IMR-90 (cell line): ENCODE measurements around the gene IQSEC1. TPM values are rescaled to one million over a fixed set of nuclear protein-coding genes. Genes with fewer than 3 reads are reported as not detected.

Experiments
- ATAC-seq: fragments of 200-7000 bp; cut with Tn5 transposase; 2 replicates; pipeline ENCODE4 v1.9.1; 2020; ENCODE audit warnings: low read depth, mild to moderate bottlenecking, moderate library complexity
- BruUV-seq: library from RNA; stranded (reverse); fragments of 400-500 nt; replicated peaks from 2 replicates; lab custom pipeline; 2021; lab: Mats Ljungman, UMichigan
- CTCF ChIA-PET: fragments of 300-600 bp; formaldehyde crosslinking; extraction: SDS; loops from one replicate; lab custom pipeline; 2021; ENCODE audit warnings: antibody characterized with exemption; lab: Yijun Ruan, JAX
- POLR2A ChIA-PET: fragments of 300-600 bp; sonication (Branson Sonifier 250); formaldehyde crosslinking; loops from one replicate; lab custom pipeline; 2022; ENCODE audit warnings: antibody characterized with exemption; ENCODE audit not compliant: unreplicated experiment; lab: Charles Lee
- DNase-seq: peaks from one replicate; pipeline ENCODE4 v3.0.0; 2013
- H2AFZ ChIP-seq: replicated peaks from 2 replicates; pipeline ENCODE3; 2013; ENCODE audit warnings: low read length, mild to moderate bottlenecking; ENCODE audit not compliant: poor library complexity
- H2AK5ac ChIP-seq: 2 replicates; pipeline ENCODE4 v1.6.1; 2013; ENCODE audit warnings: low read depth, low read length, inconsistent platforms
- H2AK9ac ChIP-seq: replicated peaks from 2 replicates; pipeline ENCODE3; 2013; ENCODE audit warnings: mild to moderate bottlenecking, low read depth, low read length, moderate library complexity; ENCODE audit not compliant: poor library complexity
- H2BK120ac ChIP-seq: 2 replicates; pipeline ENCODE4 v1.6.1; 2013; ENCODE audit warnings: low read depth, low read length, inconsistent platforms
- H2BK15ac ChIP-seq: 3 replicates; pipeline ENCODE4 v1.6.1; 2013; ENCODE audit warnings: low read depth, low read length, inconsistent platforms
- H2BK20ac ChIP-seq: 2 replicates; pipeline ENCODE4 v1.6.1; 2013; ENCODE audit warnings: low read depth, mild to moderate bottlenecking, inconsistent platforms, low read length, moderate library complexity
- H2BK5ac ChIP-seq: 2 replicates; pipeline ENCODE4 v1.6.1; 2013; ENCODE audit warnings: mild to moderate bottlenecking, low read depth, low read length, inconsistent platforms; ENCODE audit not compliant: poor library complexity, severe bottlenecking
- H3K14ac ChIP-seq: replicated peaks from 2 replicates; pipeline ENCODE4 v1.6.1; 2013; ENCODE audit warnings: low read depth, low read length, inconsistent platforms
- H3K18ac ChIP-seq: 2 replicates; pipeline ENCODE4 v1.6.1; 2013; ENCODE audit warnings: low read depth, low read length, control low read depth
- H3K23ac ChIP-seq: 2 replicates; pipeline ENCODE4 v1.6.1; 2013; ENCODE audit warnings: low read depth, low read length, inconsistent platforms
- H3K27ac ChIP-seq: 2 replicates; pipeline ENCODE4 v1.5.1; 2013; ENCODE audit warnings: mild to moderate bottlenecking, control low read depth, low read length; ENCODE audit not compliant: insufficient read depth
- H3K27me3 ChIP-seq: 2 replicates; pipeline ENCODE4 v1.6.1; 2013; ENCODE audit warnings: low read length; ENCODE audit not compliant: control insufficient read depth, insufficient read depth
- H3K36me3 ChIP-seq: 2 replicates; pipeline ENCODE4 v1.6.1; 2013; ENCODE audit warnings: low read length, mixed read lengths; ENCODE audit not compliant: control insufficient read depth, insufficient read depth
- H3K4ac ChIP-seq: 2 replicates; pipeline ENCODE4 v1.6.1; 2013; ENCODE audit warnings: low read depth, low read length, inconsistent platforms
- H3K4me1 ChIP-seq: 2 replicates; pipeline ENCODE4 v1.6.1; 2013; ENCODE audit warnings: low read length, mixed read lengths; ENCODE audit not compliant: control insufficient read depth, insufficient read depth
- H3K4me2 ChIP-seq: 2 replicates; pipeline ENCODE4 v1.6.1; 2013; ENCODE audit warnings: low read depth, mild to moderate bottlenecking, control low read depth, low read length, moderate library complexity
- H3K4me3 ChIP-seq: 2 replicates; pipeline ENCODE4 v1.5.1; 2013; ENCODE audit warnings: low read depth, mild to moderate bottlenecking, control low read depth, low read length, moderate library complexity; ENCODE audit not compliant: insufficient read depth
- H3K56ac ChIP-seq: 2 replicates; pipeline ENCODE4 v1.6.1; 2013; ENCODE audit warnings: low read length, inconsistent platforms; ENCODE audit not compliant: insufficient read depth; ENCODE audit errors: extremely low read depth
- H3K79me1 ChIP-seq, 2 experiments: 2 replicates each; pipeline ENCODE4 v1.6.1; 2013; ENCODE audit warnings: low read length in 2 of 2, inconsistent platforms in 1 of 2, low read depth in 1 of 2
- H3K9ac ChIP-seq: 2 replicates; pipeline ENCODE4 v1.6.1; 2013; ENCODE audit warnings: low read depth, low read length, control low read depth
- H3K9me1 ChIP-seq: 2 replicates; pipeline ENCODE4 v1.6.1; 2013; ENCODE audit warnings: low read length, inconsistent platforms; ENCODE audit not compliant: insufficient read depth
- H3K9me3 ChIP-seq: 2 replicates; pipeline ENCODE4 v1.6.1; 2013; ENCODE audit warnings: low read length; ENCODE audit not compliant: control insufficient read depth, insufficient read depth
- H4K20me1 ChIP-seq: 2 replicates; pipeline ENCODE4 v1.6.1; 2013; ENCODE audit warnings: low read length, inconsistent platforms; ENCODE audit not compliant: insufficient read depth
- H4K5ac ChIP-seq: 2 replicates; pipeline ENCODE4 v1.6.1; 2013; ENCODE audit warnings: mild to moderate bottlenecking, low read depth, low read length, control low read depth
- H4K8ac ChIP-seq, 2 experiments: 2 replicates each; pipeline ENCODE4 v1.6.1; 2013; ENCODE audit warnings: low read depth in 2 of 2, low read length in 2 of 2, control low read depth in 1 of 2, inconsistent platforms in 1 of 2
- H4K91ac ChIP-seq: 2 replicates; pipeline ENCODE4 v1.6.1; 2013; ENCODE audit warnings: low read depth, low read length, inconsistent platforms; ENCODE audit not compliant: insufficient read depth
- BHLHE40 ChIP-seq: fragments of 150-350 bp; IDR thresholded peaks from 2 replicates; pipeline ENCODE4 v1.6.1; 2016; ENCODE audit warnings: mild to moderate bottlenecking, low read depth, low read length
- CEBPB ChIP-seq: IDR thresholded peaks from 2 replicates; pipeline ENCODE4 v1.6.1; 2012; ENCODE audit warnings: low read depth, low read length, improper control_type of control experiment
- MAFK ChIP-seq: IDR thresholded peaks from 2 replicates; pipeline ENCODE4 v1.6.1; 2012; ENCODE audit warnings: low read depth, low read length, improper control_type of control experiment
- MAZ ChIP-seq: IDR thresholded peaks from 2 replicates; pipeline ENCODE4 v1.6.1; 2012; ENCODE audit warnings: low read depth, mild to moderate bottlenecking, low read length, improper control_type of control experiment, moderate library complexity, borderline replicate concordance
- RAD21 ChIP-seq: IDR thresholded peaks from 2 replicates; pipeline ENCODE4 v1.6.1; 2012; ENCODE audit warnings: low read length, improper control_type of control experiment
- RCOR1 ChIP-seq: IDR thresholded peaks from 2 replicates; pipeline ENCODE4 v1.6.1; 2012; ENCODE audit warnings: mild to moderate bottlenecking, low read length, improper control_type of control experiment; ENCODE audit not compliant: insufficient replicate concordance
- SMC3 ChIP-seq: fragments of 150-350 bp; IDR thresholded peaks from 2 replicates; pipeline ENCODE4 v1.6.1; 2016; ENCODE audit warnings: low read depth, mild to moderate bottlenecking, antibody characterized with exemption, low read length, moderate library complexity
- WGBS, 2 experiments: methylation state at CpG; one replicate each; pipeline versions ENCODE4 v1.1.5 to v1.1.7; 2013; ENCODE audit warnings: missing lambda C conversion rate in 2 of 2; ENCODE audit not compliant: insufficient read length in 1 of 2; ENCODE audit errors: extremely low coverage in 2 of 2; 5-methylcytosine and 5-hydroxymethylcytosine counted together
- dilution Hi-C: fragments of 300-500 bp; cut with HindIII; formaldehyde crosslinking; loops from one replicate; pipeline ENCODE4 v1.14.3; 2018; ENCODE audit warnings: low sequenced_read_pairs; ENCODE audit not compliant: unreplicated experiment
- in situ Hi-C: fragments of 300-500 bp; cut with MboI; formaldehyde crosslinking; loops from 3 replicates; pipeline ENCODE4 v1.14.3; 2019; ENCODE audit warnings: low sequenced_read_pairs, inconsistent platforms, mixed read lengths
- intact Hi-C: fragments of 100-400 bp; cut with micrococcal nuclease; formaldehyde crosslinking; loops from 2 replicates; pipeline ENCODE4 v1.10.0; 2022
- polyA plus RNA-seq, 3 experiments: library from polyadenylated mRNA; depleted of rRNA; stranded (reverse); fragments of >200 nt; gene quantifications; 2 replicates each; pipeline ENCODE4 v1.2.3, GENCODE V29; 2012; ENCODE audit warnings: low replicate concordance in 1 of 3
- total RNA-seq: library from RNA; depleted of rRNA; stranded (reverse); fragments of >200 nt; gene quantifications from 2 replicates; pipeline ENCODE4 v1.2.3, GENCODE V29; 2012
- TF ChIP-seq, protein P1 (sequence below): conservative IDR thresholded peaks from 2 replicates; pipeline ENCODE4 v1.5.1; 2012; ENCODE audit warnings: mild to moderate bottlenecking, low read depth, low read length, improper control_type of control experiment

IQSEC1 gene
- total and polyA plus RNA-seq, 2 of the 4 experiments (the other 2 are of a cell fraction): 5.9 to 11.9 TPM

DNA sequence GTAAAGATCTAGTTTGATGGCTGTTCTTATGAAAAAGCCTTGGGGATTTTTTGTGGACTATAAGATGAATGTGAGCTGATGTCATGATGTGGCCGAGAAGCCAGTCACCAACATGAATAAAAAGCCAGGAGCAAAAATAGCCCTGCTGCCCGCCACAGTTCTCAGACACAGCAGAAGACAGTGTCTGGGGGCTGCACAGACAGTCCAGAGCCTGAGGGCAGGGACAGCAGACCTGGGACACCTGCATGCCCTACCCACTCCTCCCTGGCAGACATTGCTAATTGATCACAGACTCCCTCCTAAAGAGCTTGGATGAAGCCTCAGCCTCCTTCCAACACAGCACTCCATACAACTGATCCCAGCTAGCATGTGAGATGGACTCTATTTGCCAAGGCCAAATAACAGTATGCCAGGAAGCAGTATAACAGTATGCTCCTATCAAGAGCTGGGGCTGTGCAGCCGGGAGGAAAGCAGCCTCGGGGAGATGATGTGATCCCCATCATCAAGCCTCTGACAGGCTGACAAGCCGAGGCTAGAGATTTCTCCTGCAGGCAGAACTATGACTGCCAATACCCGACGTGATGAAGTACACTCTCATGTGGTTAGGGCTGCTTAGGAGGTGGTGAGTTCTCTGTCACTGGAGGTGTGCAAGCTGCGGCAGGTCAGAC, 126.4 kb downstream of the IQSEC1 start:
- TF ChIP-seq MAZ: no peak
- TF ChIP-seq RAD21: no peak
- TF ChIP-seq, protein P1, sequence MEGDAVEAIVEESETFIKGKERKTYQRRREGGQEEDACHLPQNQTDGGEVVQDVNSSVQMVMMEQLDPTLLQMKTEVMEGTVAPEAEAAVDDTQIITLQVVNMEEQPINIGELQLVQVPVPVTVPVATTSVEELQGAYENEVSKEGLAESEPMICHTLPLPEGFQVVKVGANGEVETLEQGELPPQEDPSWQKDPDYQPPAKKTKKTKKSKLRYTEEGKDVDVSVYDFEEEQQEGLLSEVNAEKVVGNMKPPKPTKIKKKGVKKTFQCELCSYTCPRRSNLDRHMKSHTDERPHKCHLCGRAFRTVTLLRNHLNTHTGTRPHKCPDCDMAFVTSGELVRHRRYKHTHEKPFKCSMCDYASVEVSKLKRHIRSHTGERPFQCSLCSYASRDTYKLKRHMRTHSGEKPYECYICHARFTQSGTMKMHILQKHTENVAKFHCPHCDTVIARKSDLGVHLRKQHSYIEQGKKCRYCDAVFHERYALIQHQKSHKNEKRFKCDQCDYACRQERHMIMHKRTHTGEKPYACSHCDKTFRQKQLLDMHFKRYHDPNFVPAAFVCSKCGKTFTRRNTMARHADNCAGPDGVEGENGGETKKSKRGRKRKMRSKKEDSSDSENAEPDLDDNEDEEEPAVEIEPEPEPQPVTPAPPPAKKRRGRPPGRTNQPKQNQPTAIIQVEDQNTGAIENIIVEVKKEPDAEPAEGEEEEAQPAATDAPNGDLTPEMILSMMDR: no peak
- TF ChIP-seq RCOR1: no peak
- TF ChIP-seq BHLHE40: no peak
- no peak for TF ChIP-seq SMC3
- TF ChIP-seq CEBPB: no peak
- no peak for TF ChIP-seq MAFK
- in situ Hi-C loops: no loop called here
- no peak for DNase-seq
- H3K4ac ChIP-seq: no peak overlapping the region
- POLR2A ChIA-PET: no interaction called here
- no peak overlapping the region for H3K14ac ChIP-seq
- peak overlapping the region; percentile 34 for H2AFZ ChIP-seq
- H2BK5ac ChIP-seq: no peak overlapping the region
- H4K5ac ChIP-seq: no peak overlapping the region
- ATAC-seq: no peak
- dilution Hi-C loops: no loop called here
- intact Hi-C loops: no loop called here
- H3K27ac ChIP-seq: no peak overlapping the region
- peaks cover 21% of the 10 kb centered on the region for H3K4me1 ChIP-seq
- peaks cover 23% of the 10 kb centered on the region for H3K9me1 ChIP-seq
- 61% methylated on average over 3 of the region's 8 CpGs; no CpG with 5 or more reads in 1 of the 2 experiments for WGBS, 2 experiments
- peak overlapping the region; percentile 9 for H2AK9ac ChIP-seq
- no peak overlapping the region for H2BK20ac ChIP-seq
- peaks cover 23 to 64% of the 10 kb centered on the region in 2 experiments; a peak in 3 of 4 replicates for H3K79me1 ChIP-seq
- no peak overlapping the region for H3K56ac ChIP-seq
- H3K18ac ChIP-seq: no peak overlapping the region
- BruUV-seq: no TSS peak
- CTCF ChIA-PET: interaction anchor here (1.4 kb wide), 1 partner anchor 51 kb away, joined by 3 read pairs; no protein-coding TSS in a partner anchor
- H3K23ac ChIP-seq: peak overlapping the region; percentile 53
- H3K9ac ChIP-seq: no peak overlapping the region
- no peak overlapping the region for H2BK15ac ChIP-seq
- peaks cover 57% of the 10 kb centered on the region for H4K20me1 ChIP-seq
- no peak overlapping the region for H4K91ac ChIP-seq
- no peak overlapping the region for H4K8ac ChIP-seq
- H3K4me2 ChIP-seq: no peak overlapping the region
- H3K9me3 ChIP-seq: no peaks in the 10 kb centered on the region
- H3K36me3 ChIP-seq: no peaks in the 10 kb centered on the region; the same call in 1 of the 2 replicates
- no peak overlapping the region for H3K4me3 ChIP-seq
- H2AK5ac ChIP-seq: no peak overlapping the region
- no peak overlapping the region; the same call in 1 of the 2 replicates for H2BK120ac ChIP-seq
- H3K27me3 ChIP-seq: no peaks in the 10 kb centered on the region
